NCI-H2196 (cell line): ENCODE results near the gene HIVEP2.

ENCODE experiments used
- DNase-seq: peaks from one replicate; lab custom pipeline; 2025; ENCODE audit not compliant: unreplicated experiment; lab: John Stamatoyannopoulos, UW

Gene HIVEP2

GRCh38 chr6:142716097-142716496, 228.9 kb downstream of the HIVEP2 start:
- DNase-seq: no peak

DNA sequence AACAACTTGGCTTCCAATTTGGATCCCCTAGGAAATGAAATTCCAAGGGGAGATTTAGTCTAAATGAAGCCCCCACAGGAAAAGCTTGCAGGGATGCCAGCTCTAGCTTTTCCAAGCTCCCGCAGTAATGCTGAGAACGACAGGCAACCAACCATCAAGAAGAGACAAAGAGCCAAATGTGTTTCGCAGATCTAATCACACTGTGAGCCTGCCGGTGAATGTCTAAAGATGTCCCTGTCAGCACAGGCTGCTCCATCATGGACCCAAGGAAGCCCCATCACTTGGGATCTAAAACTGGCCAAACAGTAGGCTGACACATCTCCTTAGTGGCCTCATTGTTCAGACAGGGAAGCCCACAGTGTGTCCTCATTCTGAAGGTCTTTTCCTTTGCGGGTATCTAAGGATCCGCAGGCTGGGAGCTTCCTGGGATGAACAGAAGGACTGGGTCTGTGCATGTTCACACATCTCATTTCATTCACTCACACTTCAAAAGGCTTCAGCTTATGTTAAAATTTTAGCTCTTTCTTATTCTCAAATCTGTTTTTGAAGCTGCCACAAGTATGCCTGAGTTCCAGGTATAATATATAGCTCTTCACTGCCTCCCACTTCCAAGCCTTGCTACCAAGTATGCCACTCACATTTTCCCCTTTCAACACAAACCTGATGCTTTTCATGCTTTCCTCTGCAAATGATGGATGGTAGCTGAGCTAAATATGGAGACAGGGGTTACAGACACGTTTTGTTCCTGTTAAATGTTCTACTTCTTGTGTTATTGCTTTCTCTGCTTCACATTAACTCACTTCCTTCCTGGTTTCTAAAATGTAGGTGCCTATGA, 229.8 kb downstream of the HIVEP2 start:
- DNase-seq: no peak

DNA sequence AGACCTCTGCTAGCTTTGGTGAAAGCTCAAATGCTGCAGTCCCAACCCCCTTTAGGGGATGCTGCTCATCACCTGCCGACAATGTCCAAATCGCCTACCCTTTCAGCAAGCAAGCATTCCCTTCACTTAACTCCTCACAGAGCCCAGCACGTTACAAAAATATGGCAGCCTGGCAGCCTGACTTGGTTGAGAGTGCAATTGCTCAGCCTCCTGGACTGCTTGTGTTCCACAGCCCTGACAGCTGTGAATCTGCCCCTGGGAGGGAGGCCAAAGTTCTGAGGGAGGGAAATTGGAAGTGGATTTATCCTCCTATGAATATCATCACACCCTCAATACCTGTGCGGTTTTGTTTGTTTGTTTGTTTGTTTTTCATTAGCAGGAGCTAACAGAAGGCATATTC, 231.0 kb downstream of the HIVEP2 start:
- DNase-seq: no peak

DNA sequence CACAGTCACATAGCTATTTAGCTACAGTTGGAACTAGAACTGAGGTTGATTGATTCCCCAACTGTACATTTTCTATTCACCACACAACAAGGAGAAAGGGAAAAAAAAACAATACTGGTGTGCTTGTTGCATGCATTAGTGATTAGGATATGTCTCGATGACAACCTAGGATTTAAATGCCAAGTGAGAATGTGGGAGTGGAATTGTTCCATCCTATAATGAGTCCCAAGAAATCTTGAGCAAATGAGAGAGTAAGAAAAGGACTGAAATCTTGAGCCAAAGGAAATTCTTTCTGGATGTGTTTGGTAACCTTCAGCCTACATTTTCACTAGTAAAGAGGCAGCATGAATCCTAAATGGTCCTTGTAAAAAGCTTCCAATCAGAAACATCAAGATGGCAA, 232.7 kb downstream of the HIVEP2 start:
- DNase-seq: no peak

DNA sequence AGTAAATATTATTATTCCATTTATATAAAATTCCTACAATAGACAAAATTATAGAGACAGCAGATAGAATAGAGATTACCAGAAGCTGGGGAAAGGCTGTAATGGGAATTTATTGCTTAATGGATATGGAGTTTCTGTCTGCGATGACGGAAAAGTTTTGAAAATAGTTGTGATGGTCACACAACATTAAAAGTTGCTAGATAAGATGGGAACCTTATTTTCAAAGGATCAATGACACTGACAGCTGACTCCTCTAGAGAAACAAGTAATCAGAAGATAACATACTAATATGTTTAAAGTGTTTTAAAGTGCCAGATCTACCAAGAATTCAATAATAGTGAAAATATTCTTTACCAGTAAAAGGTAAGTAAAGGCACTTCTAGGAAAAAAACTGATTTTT, 236.3 kb downstream of the HIVEP2 start:
- DNase-seq: no peak

GRCh38 chr6:142707255-142707654, 237.7 kb downstream of the HIVEP2 start:
- DNase-seq: no peak

DNA sequence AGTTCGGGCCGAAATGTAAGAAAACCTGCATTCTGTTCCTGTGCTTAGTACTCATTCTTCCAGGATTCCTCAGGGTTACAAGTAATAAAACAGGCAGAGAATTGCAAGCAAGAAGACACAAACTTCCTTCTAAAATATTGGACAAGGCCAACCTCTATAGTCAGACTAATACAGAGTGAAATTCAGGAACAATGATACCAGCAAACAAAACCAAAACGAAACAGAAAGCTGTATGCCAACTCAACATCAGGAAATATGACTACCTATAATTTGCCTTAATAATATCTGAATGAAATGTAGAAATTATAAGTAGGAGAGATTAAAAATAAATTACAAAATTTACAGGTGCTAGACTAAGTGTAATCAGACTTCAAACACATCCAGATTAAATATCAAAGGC, 238.8 kb downstream of the HIVEP2 start:
- no peak for DNase-seq

DNA sequence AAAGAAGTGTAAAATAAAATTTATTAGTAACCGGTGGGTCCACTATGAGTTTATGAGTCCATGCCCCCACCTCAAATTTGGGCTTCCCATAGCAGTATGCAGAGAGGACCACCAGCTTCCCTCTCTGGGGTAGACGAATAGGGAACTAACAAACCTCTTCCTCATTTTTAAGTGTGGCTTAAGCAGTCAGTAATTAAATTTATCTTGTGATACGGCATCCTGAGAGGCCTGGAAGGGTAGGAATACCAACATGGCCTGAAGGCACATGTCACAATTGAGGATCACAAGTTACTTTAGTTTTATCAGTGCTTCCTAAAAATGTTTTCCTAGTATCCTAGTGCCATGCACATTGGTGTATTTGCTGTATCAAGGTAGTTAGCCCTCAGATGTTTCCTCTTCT, 239.9 kb downstream of the HIVEP2 start:
- no peak for DNase-seq

- no peak for DNase-seq
These were observed 242.2 kb downstream of the HIVEP2 start for GRCh38 chr6:142702501-142703460.
